Activated naive CD4-positive, alpha-beta T cell treated with anti-CD3 and anti-CD28 coated beads, Interleukin-2, amount 50 U/mL, for 16 hours (primary cell): ENCODE results near the gene IL15.
"Not testable (repeated sequence)": the region's sequence is repeated elsewhere in the genome, so short reads cannot be mapped to it uniquely, and the experiment has no call there.

Source experiments
- DNase-seq: peaks from one replicate; pipeline ENCODE4 v3.0.0-alpha.2; 2020

IL15 gene

DNA sequence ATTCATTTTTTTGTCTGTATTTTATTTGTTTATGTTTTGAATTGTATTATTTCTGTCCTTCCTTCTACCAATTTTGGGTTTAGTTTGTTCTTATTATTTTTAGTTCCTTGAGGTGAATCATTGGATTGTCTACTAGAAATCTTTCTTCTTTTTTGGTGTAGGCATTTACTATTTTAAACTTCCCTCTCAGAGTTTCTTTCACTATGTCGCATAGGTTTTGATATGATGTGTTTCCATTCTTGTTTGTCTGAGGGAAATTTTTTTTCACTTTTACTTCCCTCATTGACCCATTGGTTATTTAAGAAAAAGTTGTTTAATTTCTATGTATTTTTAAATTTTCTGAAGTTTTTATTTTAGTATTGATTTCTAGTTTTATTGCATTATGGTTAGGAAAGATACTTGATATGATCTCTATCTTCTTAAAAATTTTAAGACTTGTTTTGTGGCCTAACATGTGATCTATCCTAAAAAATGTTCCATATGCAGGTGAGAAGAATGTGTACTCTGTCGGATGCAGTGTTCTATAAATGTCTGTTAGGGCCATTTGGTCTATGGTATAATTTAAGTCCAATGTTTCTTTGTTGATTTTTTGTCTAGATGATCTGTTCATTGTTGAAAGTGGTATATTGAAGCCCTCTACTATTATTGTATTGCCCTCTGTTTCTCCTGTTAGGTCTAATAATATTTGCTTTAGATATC lies 68.8 kb downstream of the IL15 start:
- DNase-seq, result no peak

DNA sequence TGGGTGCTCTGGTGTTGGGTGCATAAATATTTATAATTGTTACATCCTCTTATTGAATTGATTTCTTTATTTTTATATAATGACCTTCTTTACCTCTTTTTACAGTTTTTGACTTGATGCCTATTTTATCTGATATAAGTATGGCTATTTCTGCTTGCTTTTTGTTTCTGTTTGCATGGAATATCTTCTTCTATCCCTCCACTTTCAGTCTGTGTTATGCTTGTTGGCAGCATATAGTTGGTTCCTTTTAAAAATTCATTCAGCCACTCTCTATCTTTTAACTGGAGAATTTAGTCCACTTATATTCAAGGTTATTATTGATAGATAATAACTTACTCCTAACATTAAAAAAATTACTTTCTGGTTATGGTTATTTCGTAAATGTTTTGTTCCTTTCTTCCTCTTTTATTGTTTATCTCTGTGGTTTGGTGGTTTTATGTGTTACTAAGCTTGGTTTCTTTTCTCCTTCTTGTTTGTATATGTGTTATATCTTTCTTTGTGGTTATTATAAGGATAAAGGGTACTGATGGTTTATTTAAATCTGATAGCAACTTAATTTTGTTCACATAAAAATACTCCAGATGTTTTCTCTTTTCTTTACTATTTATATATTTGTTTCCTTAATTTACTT lies 69.5 kb downstream of the IL15 start:
- DNase-seq, result no peak

DNA sequence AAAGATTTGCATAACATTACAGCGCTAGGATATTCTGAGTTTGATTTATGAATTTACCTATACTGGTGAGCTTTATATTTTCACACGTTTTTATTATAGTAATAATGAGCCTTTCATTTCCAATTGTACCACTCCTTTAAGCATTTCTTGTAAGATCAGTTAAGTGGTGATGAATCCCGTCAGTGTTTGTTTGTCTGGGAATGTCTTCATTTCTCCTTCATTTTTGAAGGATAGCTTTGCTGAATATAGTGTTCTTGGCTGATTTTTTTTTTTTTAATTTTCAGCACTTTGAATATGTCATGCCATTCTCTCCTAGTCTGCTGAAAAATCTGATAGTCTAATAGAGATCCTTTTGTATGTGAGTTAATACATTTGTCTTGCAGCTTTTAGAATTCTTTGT lies 70.1 kb downstream of the IL15 start:
- DNase-seq, result no peak

DNA sequence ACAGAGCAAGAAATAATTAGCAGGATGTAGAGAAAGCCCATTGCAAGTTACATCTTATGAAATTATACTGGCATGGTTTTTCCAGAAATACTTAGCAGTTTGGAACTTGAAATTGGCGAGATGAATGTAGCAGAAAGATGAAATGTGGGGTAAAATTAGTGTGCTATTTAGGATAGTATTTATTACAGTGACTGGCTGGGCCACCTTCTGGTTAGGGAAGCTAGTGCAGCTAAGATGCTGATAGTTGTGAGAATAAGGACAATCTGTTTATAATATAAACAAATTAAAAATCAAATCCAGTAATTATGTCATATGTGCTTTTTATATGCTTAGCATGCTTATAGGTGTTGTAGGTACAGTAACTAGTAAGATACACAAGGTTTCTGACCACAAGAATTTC lies 74.8 kb downstream of the IL15 start:
- no peak for DNase-seq

DNA sequence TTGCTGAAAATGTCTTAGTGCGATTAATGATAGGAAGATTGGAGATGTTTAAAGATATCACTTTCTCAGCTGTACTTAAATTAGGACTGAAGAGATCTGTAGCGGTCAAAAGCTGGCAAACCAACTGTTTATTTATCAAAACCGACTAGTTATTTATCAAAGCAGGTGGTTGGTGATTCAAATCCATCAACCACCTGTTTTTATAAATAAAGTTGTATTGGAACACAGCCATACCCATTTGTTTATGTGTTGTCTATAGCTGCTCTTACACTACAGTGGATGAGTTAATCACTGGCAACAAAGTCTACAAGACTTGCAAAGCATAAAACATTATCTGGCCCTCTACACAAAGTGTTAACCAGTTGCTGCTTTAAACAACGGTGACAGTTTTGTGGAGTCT lies 76.8 kb downstream of the IL15 start:
- no peak for DNase-seq

DNA sequence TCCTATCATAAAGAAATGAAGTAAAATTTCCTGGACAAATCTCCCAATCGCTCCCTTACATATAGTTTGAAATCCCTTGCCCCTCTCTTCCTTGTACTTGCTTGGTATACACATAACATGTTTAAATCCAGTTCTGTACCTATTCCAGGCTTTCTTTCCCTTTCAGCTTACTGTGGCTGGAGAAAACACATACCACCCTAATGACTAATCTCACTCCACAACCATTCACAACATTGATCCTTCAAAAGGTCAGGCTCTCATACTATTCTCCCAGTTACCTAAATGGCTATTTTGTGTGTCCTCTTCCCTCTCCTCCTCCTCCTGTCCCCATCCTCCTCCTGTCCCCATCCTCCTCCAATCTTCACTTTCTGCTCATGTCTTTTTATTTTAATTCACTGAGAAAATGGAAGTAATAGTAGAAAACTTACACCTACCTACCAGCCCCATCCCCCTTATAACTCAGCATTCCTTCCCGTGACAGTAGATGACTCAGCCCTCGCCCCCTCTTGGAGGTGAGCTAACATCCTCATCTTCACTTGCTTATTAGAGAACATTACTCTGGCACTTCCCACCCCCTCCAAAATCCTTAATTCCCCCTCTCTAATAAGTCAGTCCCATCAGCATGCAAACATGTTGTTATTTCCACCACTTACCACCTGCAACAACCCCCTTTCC lies 77.5 kb downstream of the IL15 start:
- DNase-seq, result no peak

DNA sequence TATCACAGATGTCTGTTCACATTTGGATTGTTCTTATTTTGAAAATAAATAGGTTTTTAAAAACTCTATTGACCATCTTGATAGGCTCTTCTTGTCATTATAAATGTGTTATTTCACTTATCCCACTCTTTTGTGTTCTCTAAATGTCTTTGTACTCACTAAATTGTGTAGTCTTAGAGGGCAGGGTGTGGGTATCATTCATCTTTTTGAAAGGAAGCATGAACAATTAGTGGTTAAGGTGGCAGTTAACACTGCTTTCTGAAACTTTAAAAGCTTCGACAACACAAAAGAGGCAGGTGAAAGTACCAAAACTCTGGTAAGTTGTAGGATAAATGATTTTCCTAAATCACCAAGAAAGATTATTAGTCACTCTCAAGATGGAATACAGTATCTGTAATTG lies 83.2 kb downstream of the IL15 start:
- no peak for DNase-seq

DNA sequence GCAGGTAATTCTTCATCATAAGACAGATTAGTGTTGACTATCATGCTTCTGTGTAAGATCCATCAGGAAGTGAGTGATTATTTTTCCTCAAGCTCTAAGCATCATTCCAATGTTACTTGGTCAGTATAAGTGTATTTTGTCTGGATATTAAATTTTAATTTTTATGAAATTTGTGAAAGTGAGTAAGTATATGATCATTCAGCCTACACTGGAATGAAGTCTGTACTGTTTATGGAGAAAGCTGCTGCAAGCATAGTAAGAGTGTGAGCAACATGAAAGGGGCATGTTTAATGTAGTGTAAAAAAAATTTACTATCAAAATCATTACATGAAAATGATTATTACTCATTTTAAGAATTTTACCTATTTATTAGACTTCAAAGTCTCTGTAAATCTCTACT lies 84.8 kb downstream of the IL15 start:
- DNase-seq, result no peak

DNA sequence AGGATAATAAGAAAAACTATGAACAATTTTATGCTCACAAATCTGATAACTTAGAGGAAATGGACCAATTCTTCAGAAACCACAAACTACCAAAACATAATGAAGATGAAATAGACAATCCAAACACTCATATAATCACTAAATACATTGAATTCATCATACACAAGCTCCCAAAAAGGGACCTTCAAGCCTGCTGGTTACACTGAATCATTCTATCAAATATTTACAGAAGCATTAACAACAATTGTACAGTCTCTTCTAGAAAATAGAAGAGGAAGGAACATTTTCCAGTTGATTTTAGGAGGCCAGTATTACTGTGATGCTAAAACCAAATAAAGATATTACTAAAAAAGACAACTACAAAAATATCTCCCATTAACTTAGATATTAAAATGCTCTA lies 88.3 kb downstream of the IL15 start:
- DNase-seq, result no peak

DNA sequence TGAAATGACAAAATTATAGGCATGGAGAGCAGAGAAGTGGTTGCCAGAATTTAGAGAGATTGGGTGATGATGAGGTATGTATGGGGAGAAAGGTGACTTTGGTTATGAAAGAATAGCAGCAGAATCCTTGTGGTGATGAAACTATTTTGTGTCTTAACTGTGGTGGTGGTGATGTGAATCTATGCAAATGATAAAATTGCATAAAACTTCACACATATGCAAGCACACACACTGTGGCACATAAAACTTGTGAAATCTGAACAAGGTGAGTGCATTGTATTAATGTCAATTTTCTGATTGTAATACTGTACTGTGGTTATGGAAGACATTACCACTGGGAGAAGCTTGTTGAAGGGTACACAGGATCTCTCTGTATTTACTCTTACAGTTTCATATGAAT lies 91.0 kb downstream of the IL15 start:
- DNase-seq, result no peak

DNA sequence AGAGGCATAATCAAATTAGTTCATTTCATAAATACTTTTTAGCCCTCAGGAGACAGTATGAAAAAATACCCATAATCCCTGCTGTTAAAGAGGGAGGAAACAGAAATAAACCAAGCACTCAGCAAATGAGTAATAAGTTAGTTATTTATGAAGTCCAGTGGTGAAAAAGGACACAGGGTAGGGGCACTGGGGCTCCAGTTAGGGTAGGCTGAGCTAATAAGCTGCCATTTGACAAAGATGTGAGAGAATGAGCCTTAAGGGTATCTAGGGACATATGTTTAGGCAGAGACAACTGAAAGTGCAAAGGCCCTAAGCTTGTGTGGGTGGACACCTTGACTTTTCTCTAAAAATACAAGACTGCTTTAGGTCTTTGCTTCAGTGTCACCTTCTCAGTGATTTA lies 94.4 kb downstream of the IL15 start:
- DNase-seq, result no peak

DNA sequence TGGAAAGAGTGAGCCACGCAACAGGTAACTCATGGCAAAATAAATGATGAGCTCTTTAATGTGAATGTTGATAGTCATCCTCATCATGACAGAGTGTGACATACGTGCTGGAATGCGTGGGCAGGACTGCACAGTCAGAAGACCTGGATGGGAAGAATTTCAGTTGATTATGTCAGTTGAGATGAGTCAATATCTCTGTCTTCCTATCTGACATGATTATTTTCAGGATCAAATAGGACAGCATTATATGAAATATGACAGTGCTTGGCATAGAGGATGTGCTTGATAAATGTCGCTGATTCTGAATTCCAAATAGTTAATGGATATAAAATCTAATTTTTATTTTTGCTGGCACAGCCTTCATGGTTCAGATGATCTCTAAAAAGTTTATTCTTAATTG lies 95.1 kb downstream of the IL15 start:
- no peak for DNase-seq

DNA sequence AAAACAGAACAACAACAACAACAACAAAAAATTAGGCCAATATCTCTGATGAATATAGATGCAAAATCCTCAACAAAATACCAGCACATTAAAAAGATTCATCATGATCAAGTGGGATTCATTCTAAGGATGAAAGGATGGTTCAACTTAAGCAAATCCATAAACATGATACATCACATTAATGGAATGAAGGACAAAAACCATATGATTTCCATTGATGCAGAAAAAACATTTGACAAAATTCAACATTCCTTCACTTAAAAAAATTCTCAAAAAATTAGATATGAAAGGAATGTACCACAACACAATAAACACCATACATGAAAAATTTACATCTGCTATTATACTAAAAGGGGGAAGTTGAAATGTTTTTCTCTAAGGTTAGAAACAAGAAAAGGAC lies 103.3 kb downstream of the IL15 start:
- no peak for DNase-seq

DNA sequence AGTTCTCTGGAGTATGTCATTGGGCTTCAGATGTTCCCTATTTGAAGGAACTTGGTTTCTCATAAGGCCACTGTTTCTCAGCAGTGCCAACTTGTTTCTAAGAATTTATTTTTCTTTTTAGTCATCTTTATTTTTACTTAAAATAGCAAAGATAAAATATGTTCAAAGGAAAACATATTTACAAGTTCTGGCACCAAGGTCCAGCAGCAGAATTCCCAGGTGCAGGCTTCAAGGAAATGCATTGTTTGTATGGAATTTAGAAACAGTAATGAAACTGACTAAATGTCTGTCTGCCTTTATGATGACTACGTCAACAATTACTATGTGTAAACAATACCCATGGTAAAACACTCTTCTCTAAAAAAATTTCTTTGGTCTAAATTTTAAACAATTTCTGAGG lies 109.6 kb downstream of the IL15 start:
- no peak for DNase-seq

DNA sequence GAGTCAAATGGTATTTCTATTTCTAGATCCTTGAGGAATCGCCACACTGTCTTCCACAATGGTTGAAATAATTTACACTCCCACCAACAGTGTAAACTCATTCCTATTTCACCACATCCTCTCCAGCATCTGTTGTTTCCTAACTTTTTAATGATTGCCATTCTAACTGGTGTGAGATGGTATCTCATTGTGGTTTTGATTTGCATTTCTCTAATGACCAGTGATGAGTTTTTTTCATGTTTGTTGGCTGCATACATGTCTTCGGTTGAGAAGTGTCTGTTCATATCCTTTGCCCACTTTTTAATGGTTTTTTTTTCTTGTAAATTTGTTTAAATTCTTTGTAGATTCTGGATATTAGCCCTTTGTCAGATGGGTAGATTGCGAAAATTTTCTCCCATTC lies 115.4 kb downstream of the IL15 start:
- not testable (repeated sequence) for DNase-seq

DNA sequence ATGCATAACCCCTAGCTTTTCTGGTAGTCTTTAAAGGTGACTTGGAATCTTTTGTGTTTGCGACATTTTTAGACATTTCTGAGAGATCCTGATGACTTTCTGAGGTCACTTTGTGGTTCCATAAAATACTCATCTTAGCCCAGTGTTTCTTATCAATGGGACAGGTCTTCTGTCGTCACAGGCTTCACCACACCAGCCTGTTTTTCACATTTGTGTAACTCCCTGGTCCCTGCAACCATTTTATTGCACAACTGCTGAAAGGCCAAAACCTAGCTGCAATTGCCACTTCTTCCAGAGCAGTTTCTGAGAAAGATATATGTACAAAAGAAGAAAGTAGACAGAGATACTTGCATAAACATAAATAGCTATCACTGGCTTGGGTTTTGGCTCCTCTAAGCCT lies 120.9 kb downstream of the IL15 start:
- DNase-seq, result no peak

DNA sequence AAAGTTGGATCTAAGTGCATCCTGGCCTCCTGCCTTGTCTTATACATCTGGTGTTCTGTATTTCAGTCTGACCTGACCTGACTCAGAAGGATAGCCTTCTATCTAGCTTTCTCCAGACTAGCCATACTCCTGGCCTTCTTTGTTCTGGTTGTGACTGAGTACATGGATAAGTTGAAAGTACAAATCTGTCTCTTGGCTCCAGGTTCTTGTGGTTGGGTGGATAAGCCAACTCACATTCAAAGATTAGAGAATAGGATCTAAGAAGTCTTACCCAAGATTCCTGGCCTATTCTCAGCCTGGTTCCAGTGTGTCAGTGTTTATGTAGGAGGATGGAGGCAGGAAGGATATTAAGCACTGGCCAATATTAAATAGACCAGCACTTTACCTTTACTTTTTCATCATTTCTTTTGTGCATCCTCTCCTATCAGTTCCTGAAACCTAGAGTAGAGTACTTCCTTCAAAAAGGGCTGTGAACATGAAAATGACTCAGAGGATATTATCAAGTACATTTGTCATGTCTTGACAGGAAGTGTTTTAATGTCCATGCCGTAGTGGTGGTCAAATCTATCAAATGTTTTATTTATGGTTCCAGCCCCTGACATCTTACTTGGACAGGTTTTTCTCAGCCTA lies 123.5 kb downstream of the IL15 start:
- no peak for DNase-seq

DNA sequence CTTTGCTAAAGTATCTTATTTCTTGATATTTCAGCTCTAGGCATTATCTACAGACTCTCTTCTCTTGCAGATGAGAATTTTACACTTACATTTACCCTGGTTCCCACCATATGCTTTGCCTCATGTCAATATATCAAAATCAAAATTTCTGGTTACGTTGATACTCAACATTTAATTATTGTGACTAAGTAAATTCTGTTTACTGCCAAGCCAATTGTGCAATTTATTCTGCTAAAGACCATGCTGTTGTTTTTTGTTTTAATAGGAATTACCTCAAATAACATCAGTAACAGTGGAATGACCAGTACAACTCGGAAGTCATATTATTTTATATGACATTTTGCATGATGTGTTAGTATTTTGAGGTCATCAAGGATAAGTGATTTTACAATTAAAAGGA lies 125.5 kb downstream of the IL15 start:
- no peak for DNase-seq

DNA sequence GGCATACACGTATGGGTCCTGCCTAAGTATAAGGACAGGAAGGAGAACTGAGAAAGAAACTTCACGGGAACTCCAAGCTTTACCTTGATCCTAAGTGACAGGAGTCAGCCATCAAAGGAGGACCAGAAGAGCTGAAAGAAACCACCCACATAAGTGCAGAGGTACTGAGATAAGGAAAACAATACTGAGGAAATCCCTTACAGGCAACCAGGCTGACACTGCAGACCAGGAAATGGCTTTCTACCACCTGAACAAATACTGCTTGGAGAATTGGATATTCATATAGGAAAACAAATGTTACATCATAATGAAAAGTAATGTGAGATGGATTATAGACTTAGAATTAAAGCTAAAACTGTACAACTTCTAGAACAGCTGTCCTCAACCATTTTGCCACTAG lies 127.0 kb downstream of the IL15 start:
- DNase-seq, result no peak

DNA sequence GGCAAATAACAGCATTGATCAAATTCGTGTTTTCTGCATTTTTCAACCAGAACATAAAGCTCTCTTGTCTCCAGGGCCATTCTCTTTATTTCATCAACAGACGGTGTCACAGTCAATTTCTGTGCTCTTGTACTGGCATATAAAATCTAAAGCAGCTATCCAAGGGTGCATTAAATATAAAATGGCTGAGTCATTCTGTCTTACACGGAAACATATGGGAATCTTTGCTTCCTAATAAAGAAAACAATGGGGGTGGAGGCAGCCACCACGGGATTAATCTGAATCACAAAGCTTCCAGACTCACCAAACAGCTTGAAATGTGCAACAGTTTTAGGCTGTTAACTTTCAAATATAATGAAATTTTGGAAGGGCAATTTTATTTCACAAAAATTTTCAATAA lies 132.6 kb downstream of the IL15 start:
- no peak for DNase-seq

DNA sequence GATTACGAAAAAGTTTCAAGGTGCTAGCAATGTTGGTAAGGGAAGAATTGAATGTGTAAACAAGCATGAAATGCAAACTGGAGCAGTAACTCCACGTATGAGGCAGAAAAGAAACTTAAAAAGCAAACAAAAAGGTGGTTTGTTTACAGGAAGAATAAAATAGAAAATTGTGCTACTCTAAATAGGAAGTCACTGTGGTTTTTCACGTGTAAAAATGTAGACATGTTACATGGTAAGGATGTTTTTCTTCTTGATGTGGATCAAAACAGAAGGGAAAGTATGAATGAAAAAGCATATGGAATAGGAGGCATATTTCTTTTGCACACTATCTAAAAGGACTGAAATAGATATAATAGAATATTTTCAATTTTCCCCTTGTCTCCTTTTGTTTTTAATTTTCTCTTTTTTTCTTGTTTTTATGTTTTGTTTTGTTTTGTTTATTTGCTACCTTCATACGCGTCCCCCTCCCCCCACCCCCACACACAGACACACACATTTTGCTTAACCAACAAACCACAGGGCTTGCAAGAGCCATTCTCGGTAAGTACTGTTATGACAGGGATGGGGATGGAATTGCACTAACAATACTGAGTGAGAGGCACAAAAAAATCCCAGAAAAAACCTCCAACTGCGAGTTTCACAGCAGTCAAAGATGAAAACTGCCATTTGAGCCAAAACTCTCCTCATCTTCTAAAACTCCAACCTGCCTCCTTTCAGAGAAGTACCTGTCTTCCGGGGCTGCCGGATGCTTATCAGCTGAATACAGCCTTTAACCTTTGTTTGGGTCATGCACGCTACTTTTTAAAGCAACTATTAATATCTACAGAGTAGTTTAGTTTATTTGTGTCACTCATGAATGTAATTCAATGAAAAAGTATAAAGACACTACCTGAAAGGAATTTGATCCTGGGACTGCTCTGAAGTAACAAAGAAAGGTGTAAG lies 135.8 kb downstream of the IL15 start:
- DNase-seq, result no peak

DNA sequence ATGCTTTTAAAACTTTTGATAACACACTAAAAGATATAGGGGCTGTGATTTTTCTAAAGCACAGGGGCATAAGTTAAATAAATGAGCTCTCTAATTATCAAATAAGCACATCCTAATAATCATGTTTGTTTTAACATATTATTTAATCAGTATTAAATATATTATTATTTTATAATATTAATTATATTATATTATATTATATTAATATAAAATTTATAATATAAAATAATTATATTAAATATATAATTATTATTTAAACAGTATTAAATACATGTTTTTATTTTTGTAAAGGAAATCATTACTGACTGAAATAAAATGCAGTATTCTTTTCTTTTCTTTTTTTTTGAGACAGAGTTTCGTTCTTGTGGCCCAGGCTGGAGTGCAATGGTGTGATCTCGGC lies 136.5 kb downstream of the IL15 start:
- no peak for DNase-seq

DNA sequence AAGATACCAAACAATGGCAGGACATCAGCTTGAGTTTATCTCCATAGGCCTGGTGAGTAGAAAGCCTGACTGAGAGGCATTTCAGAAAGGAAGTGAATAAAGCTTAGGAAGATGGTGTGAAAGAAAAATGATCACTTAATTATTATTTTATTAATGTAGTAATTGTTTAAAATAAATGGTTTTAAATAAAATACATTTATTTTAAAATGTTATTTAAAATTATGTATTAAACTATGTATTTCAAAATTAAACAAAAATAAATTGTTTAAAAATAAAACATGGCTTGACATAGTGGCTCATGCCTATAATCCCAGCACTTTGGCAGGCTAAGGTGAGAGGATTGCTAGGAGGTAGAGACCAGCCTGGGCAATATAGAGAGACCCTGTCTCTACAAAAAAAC lies 145.8 kb downstream of the IL15 start:
- no peak for DNase-seq
